HG02759 (cell line): ENCODE results near the gene HHAT.
A peak's percentile ranks its signal among the peaks of the same experiment; 100 is the strongest.

Experiments
- ATAC-seq: cut with Tn5 transposase; IDR thresholded peaks from one replicate; pipeline ENCODE4 v1.9.1; 2021; ENCODE audit warnings: mild to moderate bottlenecking, moderate library complexity; ENCODE audit not compliant: unreplicated experiment

The HHAT gene

GRCh38 chr1:210674151-210674550, 345.4 kb downstream of the HHAT start:
- ATAC-seq = no peak

DNA sequence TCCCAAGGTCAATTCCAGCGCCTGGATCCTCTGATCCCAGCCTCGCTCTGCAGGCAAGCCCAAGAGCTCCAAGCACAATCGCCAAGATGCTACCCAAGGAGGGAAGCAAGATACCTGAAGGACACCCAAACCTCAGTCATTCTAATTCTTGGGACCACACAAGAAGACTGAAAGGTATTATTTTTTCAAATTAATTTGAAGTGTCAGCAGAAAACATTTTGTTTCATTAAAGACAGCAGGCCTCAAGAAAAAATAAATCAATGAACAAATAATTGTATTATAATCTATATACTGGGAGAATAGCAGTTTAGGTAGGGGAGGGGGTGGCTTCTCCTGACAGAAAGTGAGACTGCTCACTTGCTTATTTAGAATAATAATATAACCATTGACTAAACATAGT, 347.8 kb downstream of the HHAT start:
- ATAC-seq = no peak

- no peak for ATAC-seq
Observed at GRCh38 chr1:210677533-210677932, 348.8 kb downstream of the HHAT start.

DNA sequence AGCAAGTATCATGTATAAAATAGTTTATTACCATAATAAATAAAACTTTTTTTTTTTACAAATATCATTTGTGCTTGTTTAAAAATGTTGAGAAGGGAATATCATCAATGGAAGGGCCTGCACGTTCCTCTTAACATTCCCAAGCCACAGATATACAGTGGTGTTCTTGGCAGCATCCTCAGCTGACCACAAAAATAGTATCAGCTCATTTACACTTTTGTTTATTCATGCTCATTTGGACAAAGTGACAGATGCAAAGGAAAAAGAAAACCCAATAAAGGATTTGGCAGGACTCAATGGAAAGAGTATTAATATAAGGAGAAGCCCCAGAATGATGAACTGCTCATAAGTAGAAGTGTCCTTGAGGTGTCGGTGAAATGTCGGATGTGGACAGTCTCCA, 349.6 kb downstream of the HHAT start:
- no peak for ATAC-seq

GRCh38 chr1:210681158-210681557, 352.5 kb downstream of the HHAT start:
- no peak for ATAC-seq

- ATAC-seq = no peak
Observed at GRCh38 chr1:210683403-210684047, 354.8 kb downstream of the HHAT start.

DNA sequence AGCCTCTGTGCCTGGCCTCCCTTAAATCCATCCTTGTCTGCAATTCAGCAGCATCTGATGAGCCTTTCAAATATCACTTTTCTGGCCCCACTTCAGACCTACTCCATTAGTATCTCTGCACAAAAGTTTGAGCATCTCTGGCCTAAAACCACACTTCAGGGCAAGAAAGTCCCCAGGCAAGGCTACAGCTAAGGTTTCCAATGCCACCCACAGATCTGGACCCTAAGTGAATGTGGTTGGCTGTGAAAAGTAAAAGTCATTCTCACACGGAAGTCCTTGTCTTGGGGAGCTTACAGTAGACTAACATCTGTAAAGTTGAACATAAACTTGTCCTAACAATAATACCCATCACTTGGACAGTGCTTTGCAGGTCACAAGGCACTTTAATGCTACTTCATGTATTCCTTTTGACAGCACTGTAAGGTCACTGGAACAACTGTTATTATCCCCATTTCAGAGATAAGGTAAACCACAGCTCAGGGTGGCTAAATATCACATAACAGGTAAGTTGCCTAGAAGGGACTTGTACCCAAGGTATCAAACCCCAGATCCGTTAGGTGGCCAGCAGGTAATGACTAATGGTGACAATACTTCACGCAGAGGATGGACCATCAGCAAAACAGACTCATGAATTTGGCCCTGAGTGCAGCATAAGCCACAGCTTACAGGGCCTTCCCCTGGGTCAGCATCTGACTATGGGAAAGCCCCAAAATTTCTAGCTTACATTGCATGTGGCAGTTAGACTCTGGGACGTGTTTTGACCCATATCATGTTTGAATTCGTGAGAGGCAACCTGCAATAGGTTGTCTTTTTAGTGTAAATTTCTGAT, 356.0 kb downstream of the HHAT start:
- peak; percentile 92 for ATAC-seq

DNA sequence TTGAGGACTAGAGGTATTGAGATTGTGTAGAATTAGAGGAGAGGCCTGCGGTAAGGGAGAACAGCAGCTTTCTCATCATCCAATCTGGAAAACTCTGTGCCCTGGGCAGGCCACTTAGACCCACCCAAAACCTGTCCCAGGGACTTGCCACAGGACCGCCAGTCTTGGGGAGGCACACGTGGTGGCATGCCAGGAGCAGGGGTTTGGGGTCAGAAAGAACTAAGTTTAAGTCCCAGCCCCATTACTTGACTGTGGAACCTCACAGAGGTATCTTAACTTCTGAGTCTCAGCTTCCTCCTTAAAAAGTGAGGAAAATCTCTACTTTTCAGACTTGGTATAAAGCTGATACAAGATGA, 356.6 kb downstream of the HHAT start:
- no peak for ATAC-seq

DNA sequence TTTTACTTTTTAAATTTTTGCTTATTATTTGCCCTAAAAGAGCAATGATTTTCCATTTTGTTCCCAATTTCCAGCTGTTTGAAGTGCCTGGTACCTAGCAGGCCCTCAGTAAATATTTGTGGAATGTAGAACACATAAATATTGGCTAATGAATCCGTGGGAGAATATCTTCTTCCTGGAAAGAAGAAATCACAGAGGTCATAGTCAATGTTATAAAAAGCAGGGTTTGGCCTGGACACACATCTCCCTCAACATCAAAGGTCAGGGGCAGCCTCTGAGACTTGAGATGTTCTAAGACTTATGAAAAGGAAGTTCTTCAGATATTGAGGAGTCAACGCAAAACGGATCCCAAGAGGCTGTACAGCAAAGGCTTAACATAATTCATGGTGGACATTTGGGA, 358.1 kb downstream of the HHAT start:
- no peak for ATAC-seq

- ATAC-seq = no peak
Observed at GRCh38 chr1:210687582-210688279, 359.0 kb downstream of the HHAT start.

DNA sequence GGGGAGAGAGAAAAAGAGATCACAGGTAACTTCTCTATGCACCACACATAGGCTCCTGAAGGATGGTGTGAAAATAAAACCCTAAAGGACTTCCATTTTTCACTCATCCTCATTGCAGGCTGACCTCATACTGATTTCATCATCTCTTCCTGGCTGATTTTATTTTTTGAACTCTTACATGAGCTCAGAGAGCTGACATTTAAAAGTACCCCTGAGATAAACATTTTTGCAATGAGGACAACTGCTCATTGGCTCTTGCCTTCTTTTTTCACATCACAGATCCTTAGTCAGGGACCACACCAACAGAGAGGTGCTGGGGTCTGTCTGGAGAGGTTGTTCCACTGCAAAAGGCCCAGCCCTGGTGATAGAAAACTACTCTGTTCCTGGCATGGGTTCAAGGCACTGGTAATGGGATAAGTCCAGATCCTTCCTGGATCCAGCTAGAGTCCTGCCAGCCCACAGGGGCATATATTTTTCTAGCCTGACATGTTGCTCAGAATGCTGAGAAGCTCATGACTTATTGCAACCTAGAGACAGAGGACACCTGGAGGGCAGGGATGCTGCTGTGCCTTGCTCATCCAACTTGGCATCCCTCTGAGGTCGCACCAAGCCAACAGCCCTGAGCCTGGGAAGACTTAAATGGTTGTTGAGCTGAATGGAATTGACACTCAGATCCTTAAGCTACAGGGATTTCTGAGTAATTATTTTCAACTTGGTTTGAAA, 360.0 kb downstream of the HHAT start:
- ATAC-seq = no peak

DNA sequence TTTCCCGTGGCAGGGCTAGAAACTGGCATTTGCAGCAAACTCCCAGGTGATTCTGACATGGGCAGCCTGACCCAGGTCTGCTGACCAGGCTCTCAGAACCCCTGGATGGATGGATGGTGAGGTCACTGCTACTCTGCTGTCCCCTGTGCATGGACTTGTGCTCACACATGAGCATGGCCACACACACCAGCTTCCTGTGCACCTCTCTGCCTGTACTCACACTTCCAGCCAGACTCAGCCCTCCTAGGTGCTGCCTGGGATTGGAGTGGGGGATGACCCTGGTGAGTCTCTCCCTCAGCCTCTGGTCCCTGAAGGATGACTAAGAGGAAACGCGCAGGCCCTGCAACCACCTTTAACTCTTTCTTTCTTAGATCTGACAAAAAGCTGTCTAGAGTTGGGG, 361.1 kb downstream of the HHAT start:
- ATAC-seq = no peak

- no peak for ATAC-seq
Observed at GRCh38 chr1:210690236-210690635, 361.5 kb downstream of the HHAT start.

DNA sequence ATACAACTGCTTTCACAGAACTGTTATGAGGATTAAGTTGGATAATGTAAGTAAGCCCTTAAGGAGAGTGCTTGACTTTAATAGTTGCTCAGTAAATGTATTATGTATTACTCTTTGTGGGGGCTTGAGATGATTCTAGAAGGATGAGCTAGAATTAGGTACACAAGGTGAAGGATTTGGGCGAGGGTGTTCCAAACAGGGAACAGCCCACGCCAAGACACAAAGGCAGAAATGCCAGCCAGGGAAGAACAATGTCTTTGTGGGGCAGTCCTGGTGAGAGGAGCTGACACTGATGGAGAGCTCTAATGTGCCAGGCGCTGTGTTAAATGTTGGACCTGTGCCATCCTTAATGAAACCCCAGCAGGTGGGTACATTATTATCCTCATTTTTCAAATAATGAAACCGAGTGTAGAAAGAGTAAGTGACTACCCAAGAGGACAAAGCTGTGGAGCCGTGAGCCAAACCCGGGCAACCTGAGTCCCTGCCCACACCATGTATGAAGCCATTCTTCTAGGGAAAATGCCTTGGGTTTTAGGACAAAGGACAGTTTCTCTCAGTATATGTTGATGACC, 362.4 kb downstream of the HHAT start:
- ATAC-seq = no peak

- peak; percentile 49 for ATAC-seq
Observed at GRCh38 chr1:210692796-210693195, 364.1 kb downstream of the HHAT start.

DNA sequence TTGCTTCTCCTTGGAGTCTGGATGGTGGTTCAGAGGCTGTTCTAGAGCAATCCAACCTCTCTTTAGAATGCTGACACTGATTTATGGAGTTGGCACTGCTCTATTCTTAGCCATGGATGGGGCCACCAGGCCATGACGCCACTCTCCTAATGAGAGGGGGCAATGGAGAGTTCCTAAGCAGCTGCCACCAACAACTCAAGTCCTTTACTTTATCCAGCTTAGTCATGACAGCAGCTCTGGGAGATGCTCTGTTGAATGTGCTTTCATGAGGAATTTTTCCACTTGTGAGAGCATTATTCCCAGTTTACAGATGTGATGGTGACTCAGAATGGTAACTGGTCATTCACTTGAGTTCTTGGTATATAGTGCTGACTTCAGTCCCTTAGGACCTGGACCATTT, 366.3 kb downstream of the HHAT start:
- ATAC-seq = no peak

- ATAC-seq = peak; percentile 88
Observed at GRCh38 chr1:210696709-210697108, 368.0 kb downstream of the HHAT start.

GRCh38 chr1:210697185-210697584, 368.5 kb downstream of the HHAT start:
- ATAC-seq = peak; percentile 7

DNA sequence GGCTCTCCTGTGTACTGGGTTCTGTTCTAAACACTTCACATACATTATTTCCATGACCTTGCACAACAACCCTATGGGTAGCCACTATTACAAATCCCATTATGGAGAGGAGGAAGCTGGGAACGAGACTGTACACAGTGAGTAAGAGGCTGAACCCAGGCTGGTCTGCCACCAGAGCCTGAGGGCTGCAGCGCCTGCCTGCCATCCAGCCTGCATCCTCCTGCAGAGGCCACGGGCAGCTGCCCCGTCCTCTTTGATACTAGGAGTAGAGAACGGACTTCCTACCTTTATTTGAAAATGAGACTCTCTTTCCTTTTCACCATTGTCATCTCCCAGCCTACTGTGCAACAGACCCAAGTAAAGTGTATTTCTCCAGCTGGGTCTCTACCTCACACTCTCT, 370.0 kb downstream of the HHAT start:
- ATAC-seq = no peak

DNA sequence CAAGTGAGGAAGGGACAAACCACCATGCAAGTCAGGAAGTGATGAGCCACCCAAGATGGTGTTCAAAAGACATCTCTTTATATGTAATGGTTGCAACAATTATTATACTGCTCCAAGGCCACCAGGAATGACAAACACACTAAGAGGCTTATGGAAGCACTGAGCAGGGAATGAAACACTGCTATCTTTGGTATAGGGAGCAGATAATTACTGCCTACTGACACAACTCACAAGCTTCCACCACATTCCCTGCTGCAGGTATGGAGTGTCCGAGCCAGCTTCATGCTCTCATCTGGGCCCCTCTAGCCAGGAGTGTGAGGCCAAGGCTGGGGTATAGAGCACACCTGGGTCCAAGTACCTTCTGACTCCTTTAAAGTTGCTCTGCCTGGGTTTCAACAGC, 371.4 kb downstream of the HHAT start:
- ATAC-seq = no peak

DNA sequence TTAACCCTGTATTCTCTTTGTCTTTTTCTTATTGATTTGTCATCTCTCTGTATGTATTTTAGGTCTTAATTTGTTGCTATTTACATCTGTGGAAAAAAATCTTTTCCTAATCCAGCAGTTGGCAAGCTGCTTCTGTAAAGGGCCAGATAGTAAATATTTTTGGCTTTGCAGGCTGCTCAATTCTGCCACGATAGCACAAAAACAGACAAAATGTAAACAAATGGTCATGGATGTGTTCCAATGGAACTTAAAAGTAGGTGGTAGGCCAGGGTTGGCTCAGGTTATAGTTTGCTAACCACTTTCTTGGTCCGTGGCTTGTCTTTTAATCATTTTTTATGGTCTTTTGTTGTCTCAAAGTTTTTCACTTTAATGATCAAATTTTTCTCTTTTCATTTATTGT, 371.8 kb downstream of the HHAT start:
- ATAC-seq = no peak
